GM19099 (cell line): Measurements from ENCODE around the gene FRMPD1.

Experiments
- POLR2A ChIP-seq: IDR thresholded peaks from 3 replicates; pipeline ENCODE4 v1.6.1; 2011; ENCODE audit warnings: low read depth; ENCODE audit not compliant: insufficient read length; ENCODE audit errors: extremely low read depth

Gene FRMPD1, protein sequence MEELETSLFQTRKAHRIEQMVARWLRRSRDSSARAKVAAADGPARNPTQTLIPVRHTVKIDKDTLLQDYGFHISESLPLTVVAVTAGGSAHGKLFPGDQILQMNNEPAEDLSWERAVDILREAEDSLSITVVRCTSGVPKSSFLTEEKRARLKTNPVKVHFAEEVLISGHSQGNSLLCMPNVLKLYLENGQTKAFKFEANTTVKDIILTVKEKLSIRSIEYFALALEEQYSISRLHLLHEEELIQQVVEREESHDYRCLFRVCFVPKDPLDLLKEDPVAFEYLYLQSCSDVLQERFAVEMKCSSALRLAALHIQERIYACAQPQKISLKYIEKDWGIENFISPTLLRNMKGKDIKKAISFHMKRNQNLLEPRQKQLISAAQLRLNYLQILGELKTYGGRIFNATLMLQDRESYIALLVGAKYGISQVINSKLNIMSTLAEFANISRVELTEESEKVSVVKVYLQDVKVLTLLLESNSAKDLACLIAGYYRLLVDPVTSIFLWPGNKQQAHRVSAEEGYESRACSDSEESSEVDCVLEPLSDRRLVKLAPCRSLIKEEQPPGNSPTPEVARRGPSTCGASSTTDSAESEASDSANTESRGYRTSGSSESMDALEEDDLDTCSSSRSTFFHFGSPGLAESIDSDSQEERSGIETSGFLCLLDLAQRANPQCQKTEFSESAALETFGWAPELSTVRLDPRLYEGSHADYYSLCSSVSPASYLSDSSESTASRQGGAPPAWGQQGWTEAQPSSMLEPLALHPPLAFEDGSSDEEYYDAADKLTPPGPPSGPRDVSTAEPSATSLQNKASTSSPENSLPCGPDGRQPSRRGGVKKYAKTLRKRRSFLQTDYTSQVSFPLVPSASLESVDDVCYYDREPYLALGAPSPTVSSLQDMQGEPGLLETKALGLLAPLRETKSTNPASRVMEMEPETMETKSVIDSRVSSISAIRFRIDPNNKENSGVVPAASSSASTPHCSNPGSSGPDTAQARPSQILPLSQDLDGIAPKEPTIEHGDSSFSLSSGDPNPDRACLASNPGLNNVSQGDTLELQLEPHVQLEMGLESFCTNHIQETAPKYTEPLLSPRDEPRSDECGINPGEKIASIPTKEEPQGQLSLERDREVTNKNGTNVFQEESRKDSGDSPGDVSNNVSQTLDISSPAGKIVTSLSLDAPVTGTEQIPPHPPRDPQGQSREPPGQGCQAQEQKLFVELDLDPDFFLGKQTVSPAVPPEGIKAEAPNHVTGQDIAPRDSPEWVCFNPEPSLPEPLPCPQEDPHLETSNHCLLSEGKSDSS (N-terminal part only)

GRCh38 chr9:37650873-37651768 lies at the start of gene FRMPD1:
FRMPD1 (plus strand) TSS chr9:37650954; CDS start chr9:37692642, 41,688 bp downstream.
- TF ChIP-seq POLR2A = no peak

- TF ChIP-seq POLR2A = no peak
These were observed 47.9 kb upstream of the FRMPD1 start for GRCh38 chr9:37602817-37603216.

DNA sequence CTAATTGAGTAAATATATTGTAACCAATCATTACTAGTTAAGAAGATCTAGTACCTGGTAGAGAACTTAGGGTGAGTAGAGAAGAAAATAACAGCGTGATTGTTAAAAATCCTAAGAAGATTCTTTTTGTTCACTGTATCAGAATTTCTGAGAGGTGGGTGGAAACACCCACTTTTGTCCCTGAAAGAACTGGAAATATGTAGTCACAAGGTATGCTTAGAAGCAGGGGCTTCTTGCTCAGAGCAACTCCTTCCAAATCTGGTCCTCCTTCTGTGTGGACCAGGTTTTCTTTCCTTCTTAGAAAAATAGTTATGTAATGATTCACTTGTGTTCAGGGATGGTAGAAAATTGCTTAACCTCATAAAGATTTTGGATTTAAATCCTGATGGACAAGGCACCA lies 46.5 kb upstream of the FRMPD1 start:
- no peak for TF ChIP-seq POLR2A

DNA sequence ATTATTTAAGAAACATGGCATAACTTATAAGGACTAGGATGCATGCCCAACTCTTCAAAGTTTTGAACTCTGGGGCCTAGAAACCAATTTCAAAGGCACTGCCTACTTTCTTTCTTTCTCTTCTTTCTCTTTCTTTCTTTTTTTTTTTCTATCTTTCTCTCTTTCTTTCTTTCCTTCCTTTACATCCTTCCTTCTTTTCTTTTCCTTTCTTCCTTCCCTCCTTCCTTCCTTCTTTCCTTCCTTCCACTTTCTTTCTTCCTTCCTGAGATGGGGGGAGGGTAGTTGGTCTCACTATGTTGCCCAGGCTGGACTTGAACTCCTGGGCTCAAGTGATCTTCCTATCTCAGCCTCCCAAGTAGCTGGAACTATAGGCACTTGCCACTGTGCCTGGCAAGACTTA lies 42.5 kb upstream of the FRMPD1 start:
- TF ChIP-seq POLR2A = no peak

DNA sequence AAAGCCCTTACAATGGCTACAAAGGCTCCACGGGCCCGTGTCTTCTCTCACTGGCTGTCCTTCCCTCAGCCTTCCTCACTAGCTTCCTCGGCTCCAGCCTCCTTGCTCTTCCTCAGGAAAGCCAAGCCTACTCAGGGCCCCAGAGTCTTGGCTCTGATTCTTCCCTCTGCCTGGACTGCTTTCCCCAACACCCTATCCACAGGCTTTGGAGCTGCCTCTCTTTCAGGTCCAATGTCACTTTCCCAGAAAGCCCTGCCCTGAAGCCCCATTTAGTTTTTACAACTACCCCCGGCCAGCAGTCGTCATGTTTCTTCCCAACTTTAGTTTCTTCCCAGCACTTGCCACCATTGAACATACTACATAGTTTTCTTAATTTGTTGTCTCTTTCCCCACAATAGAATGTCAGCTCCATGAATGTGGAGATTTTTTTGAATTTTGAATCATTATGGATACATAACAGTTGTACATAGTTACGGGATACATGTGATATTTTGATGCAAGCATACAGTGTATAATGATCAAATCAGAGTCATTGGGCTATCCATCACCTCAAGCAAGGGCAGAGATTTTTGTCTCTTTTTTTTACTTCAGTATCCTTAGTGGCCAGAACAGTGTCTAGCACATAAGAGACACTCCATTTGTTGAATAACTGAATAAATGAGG lies 40.9 kb upstream of the FRMPD1 start:
- no peak for TF ChIP-seq POLR2A

- TF ChIP-seq POLR2A = no peak
These were observed 39.7 kb upstream of the FRMPD1 start for GRCh38 chr9:37611014-37611413.

- TF ChIP-seq POLR2A = no peak
These were observed 38.8 kb upstream of the FRMPD1 start for GRCh38 chr9:37611961-37612360.

DNA sequence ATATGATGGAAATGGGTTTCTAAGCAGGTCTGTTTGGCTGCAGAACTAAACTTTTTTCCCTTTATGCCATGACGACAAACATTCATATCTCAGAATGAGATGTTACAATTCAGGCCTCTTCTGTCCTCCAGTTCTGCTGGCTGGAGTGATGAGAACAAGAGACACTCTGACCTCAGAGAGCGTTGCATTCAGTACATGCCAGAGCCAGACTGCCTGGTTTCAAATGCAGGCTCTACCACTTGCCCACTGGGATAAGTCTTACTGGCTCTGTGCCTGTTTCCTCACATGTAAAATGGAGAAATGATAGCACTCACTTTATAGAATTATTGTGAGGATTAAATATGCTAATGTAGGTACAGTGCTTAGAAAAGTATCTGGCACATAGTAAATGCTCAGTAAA lies 33.6 kb upstream of the FRMPD1 start:
- no peak for TF ChIP-seq POLR2A

DNA sequence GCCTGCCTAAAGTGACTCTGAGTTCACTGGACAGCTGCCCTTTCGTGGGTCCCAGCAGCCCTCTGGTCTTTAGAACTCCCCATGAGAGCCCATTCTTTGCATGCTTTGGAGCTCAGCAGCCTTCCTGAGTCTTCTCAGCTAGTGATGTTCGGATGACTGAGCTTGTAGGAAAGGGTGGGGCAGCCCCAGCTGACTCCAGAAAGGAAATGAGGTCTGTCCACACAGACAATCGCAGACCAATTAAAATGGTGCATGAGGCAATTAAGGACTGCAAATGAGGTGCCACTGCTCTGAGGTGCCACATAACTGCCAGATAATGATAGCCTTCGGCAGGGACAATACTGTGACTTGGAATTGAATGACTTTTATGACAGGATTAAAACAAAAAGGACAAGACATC lies 32.9 kb upstream of the FRMPD1 start:
- TF ChIP-seq POLR2A = no peak

GRCh38 chr9:37618817-37619216 lies 31.9 kb upstream of the FRMPD1 start:
- TF ChIP-seq POLR2A = no peak

DNA sequence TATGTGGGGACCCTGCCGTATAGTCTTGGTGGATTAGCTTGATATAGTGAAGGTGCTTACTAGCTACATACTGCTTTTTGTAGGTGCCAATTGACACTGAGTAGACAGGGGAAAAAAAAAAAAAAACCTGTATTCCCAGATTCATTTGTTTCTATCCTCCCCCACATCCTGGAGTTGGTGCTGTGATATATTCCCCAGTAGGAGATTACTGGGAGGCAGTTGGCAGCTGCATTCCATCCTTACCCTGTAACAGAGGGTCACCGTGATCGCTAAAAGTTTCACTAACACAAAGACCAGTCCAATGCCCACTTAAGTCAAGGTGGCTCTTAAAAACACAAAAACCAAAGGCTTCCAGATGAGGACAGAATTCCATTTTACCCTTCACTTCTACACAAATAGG lies 30.9 kb upstream of the FRMPD1 start:
- no peak for TF ChIP-seq POLR2A

- TF ChIP-seq POLR2A = no peak
These were observed 30.4 kb upstream of the FRMPD1 start for GRCh38 chr9:37620396-37620795.

- no peak for TF ChIP-seq POLR2A
These were observed 29.3 kb upstream of the FRMPD1 start for GRCh38 chr9:37621273-37622121.

DNA sequence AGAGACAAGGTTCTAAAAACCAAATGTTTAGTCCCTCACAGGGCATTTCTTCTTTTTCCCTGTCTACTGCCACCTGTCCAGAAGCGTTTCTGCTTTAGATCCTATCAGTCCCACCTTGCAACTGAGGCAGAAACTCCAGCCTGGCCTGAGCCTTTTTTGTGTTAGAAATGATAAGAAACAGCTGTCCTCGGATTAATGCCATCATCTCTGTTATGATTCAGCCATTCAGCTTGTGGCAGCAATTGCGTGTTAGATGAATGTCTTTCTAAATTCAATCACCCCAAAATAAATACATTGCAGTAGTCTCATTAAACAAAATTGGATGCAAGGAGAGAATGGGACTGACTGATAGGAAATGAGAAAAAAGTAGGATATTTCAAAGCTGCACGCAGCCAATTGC lies 28.3 kb upstream of the FRMPD1 start:
- TF ChIP-seq POLR2A = no peak
